GM12892 (cell line): ENCODE results near the gene CAMKMT.

Experiments used
- DNase-seq: peaks from one replicate; pipeline ENCODE4 v3.0.0; 2011; ENCODE audit not compliant: insufficient read length
- FAIRE-seq: peaks from 2 replicates; lab custom pipeline; 2011; peaks lifted over from hg19 to GRCh38; lab: Jason Lieb, UNC
- POLR2A ChIP-seq: IDR thresholded peaks from 2 replicates; pipeline ENCODE4 v1.6.1; 2011; ENCODE audit warnings: low read depth, low read length, control low read depth
- POLR2AphosphoS5 ChIP-seq: IDR thresholded peaks from 2 replicates; pipeline ENCODE4 v1.6.1; 2011; ENCODE audit warnings: low read depth, low read length, control low read depth
- TAF1 ChIP-seq: IDR thresholded peaks from 2 replicates; pipeline ENCODE4 v1.6.1; 2011; ENCODE audit warnings: low read depth, mild to moderate bottlenecking, control low read depth, low read length, borderline replicate concordance

CAMKMT gene

GRCh38 chr2:44804406-44805265 is 442.9 kb downstream of the CAMKMT start:
- DNase-seq (no peak), FAIRE-seq (no peak)
- TF ChIP-seq TAF1, result no peak
- no peak for TF ChIP-seq POLR2AphosphoS5
- no peak for TF ChIP-seq POLR2A

- DNase-seq, result no peak
- no peak for TF ChIP-seq TAF1
- TF ChIP-seq POLR2AphosphoS5, result no peak
- TF ChIP-seq POLR2A, result no peak
- no peak for FAIRE-seq
These were observed 443.9 kb downstream of the CAMKMT start for GRCh38 chr2:44805401-44806235.

GRCh38 chr2:44807201-44808025 is 445.7 kb downstream of the CAMKMT start:
- DNase-seq (no peak), FAIRE-seq (no peak)
- TF ChIP-seq TAF1 (no peak), POLR2A (no peak), POLR2AphosphoS5 (no peak)

- TF ChIP-seq POLR2A, result no peak
- TF ChIP-seq POLR2AphosphoS5, result no peak
- TF ChIP-seq TAF1, result no peak
- DNase-seq (no peak), FAIRE-seq (no peak)
These were observed 449.3 kb downstream of the CAMKMT start for GRCh38 chr2:44810892-44811530.

GRCh38 chr2:44813165-44813564 is 451.4 kb downstream of the CAMKMT start:
- FAIRE-seq (no peak), DNase-seq (no peak)
- TF ChIP-seq POLR2AphosphoS5 (no peak), TAF1 (no peak), POLR2A (no peak)

GRCh38 chr2:44813658-44814057 is 451.9 kb downstream of the CAMKMT start:
- no peak for DNase-seq
- no peak for FAIRE-seq
- TF ChIP-seq POLR2AphosphoS5, result no peak
- no peak for TF ChIP-seq TAF1
- TF ChIP-seq POLR2A, result no peak

GRCh38 chr2:44817256-44817655 is 455.5 kb downstream of the CAMKMT start:
- FAIRE-seq (no peak), DNase-seq (no peak)
- TF ChIP-seq TAF1 (no peak), POLR2AphosphoS5 (no peak), POLR2A (no peak)

- TF ChIP-seq POLR2AphosphoS5 (no peak), POLR2A (no peak), TAF1 (no peak)
- FAIRE-seq (no peak), DNase-seq (no peak)
These were observed 456.1 kb downstream of the CAMKMT start for GRCh38 chr2:44817673-44818335.

- FAIRE-seq (no peak), DNase-seq (no peak)
- TF ChIP-seq TAF1, result no peak
- TF ChIP-seq POLR2A, result no peak
- no peak for TF ChIP-seq POLR2AphosphoS5
These were observed 457.3 kb downstream of the CAMKMT start for GRCh38 chr2:44819061-44819460.

GRCh38 chr2:44821500-44821899 is 459.8 kb downstream of the CAMKMT start:
- TF ChIP-seq TAF1, result no peak
- TF ChIP-seq POLR2A, result no peak
- no peak for TF ChIP-seq POLR2AphosphoS5
- FAIRE-seq (no peak), DNase-seq (no peak)
